Prostate gland (tissue), 2 donors: Measurements from ENCODE around the gene MRPS23. TPM values are rescaled to one million over a fixed set of nuclear protein-coding genes. Genes with fewer than 3 reads are reported as not detected.

ENCODE experiments used
- DNase-seq: peaks from one replicate; pipeline ENCODE4 v3.0.0-alpha.2; 2019; ENCODE audit warnings: low spot score
- H3K27ac ChIP-seq, 2 donors: fragments of 200-600 bp; sonication (generic); 2 replicates each; pipeline ENCODE4 v1.5.1; 2017 to 2019
- H3K27me3 ChIP-seq: fragments of 200-600 bp; sonication (generic); replicated peaks from 2 replicates; pipeline ENCODE4 v1.5.1; 2019; ENCODE audit not compliant: insufficient read depth
- H3K36me3 ChIP-seq, 2 donors: fragments of 200-600 bp; sonication (generic); 1 replicate in 1 of 2; 2 replicates in 1 of 2; pipeline versions ENCODE4 v1.5.1 to v1.8.1; 2017 to 2019
- H3K4me1 ChIP-seq: fragments of 200-600 bp; sonication (generic); replicated peaks from 2 replicates; pipeline ENCODE4 v1.5.1; 2019
- H3K4me3 ChIP-seq, 2 donors: fragments of 200-600 bp; sonication (generic); 2 replicates each; pipeline ENCODE4 v1.5.1; 2017 to 2019
- H3K9me3 ChIP-seq: fragments of 200-600 bp; sonication (generic); 2 replicates; pipeline ENCODE4 v1.5.1; 2017
- CTCF ChIP-seq, 4 experiments: fragments of 200-600 bp in 2 of 4; fragments of 450-650 bp in 2 of 4; sonication (generic) in 2 of 4; IDR thresholded peaks; 1 replicate in 3 of 4; 2 replicates in 1 of 4; pipeline ENCODE4 v1.5.1; 2016 to 2019; ENCODE audit warnings: antibody characterized with exemption in 4 of 4, mild to moderate bottlenecking in 2 of 4, moderate library complexity in 2 of 4
- POLR2A ChIP-seq: fragments of 450-650 bp; IDR thresholded peaks from one replicate; pipeline ENCODE4 v1.6.1; 2016; ENCODE audit warnings: antibody characterized with exemption, mild to moderate bottlenecking
- POLR2AphosphoS5 ChIP-seq: sonication (generic); formaldehyde crosslinking; IDR thresholded peaks from one replicate; pipeline ENCODE4 v1.6.1; 2017; ENCODE audit warnings: antibody characterized with exemption
- WGBS: methylation state at CpG from one replicate; pipeline ENCODE4 v1.1.5; 2018; 5-methylcytosine and 5-hydroxymethylcytosine counted together
- intact Hi-C: fragments of 100-400 bp; cut with DNase I; formaldehyde crosslinking; loops from one replicate; pipeline ENCODE4 v1.14.2; 2022
- small RNA-seq, 2 donors: library from RNA; depleted of rRNA; stranded (forward); fragments of <200 nt; gene quantifications; one replicate each; pipeline ENCODE3, GENCODE V24; 2016
- total RNA-seq, 2 donors: library from RNA; depleted of rRNA; stranded (reverse); fragments of >200 nt; gene quantifications; one replicate each; pipeline ENCODE4 v1.1.0, GENCODE V29; 2016

Gene MRPS23
- total RNA-seq, 2 donors from 2014 or later: 29.0 to 43.1 TPM

- Histone ChIP-seq H3K4me1 (no peaks in the 10 kb centered on the region), H3K27ac (no peak overlapping the region), H3K27me3 (no peaks in the 10 kb centered on the region), H3K36me3 (no peaks in the 10 kb centered on the region), H3K9me3 (no peaks in the 10 kb centered on the region), H3K4me3 (no peak overlapping the region)
- intact Hi-C loops: no loop called here
- DNase-seq: no peak
- 44% methylated on average over 4 of the region's 4 CpGs for WGBS
- TF ChIP-seq POLR2AphosphoS5 (no peak), POLR2A (no peak), CTCF (IDR thresholded peaks at IDR 0.05) (no peak)
These were observed 46.8 kb downstream of the MRPS23 start for GRCh38 chr17:57803021-57803420.

- H3K4me1 ChIP-seq: no peaks in the 10 kb centered on the region
- intact Hi-C loops: no loop called here
- TF ChIP-seq POLR2A (no peak), POLR2AphosphoS5 (no peak)
- no peaks in the 10 kb centered on the region for H3K36me3 ChIP-seq
- H3K4me3 ChIP-seq: no peak overlapping the region
- no peaks in the 10 kb centered on the region for H3K9me3 ChIP-seq
- no peaks in the 10 kb centered on the region for H3K27me3 ChIP-seq
- WGBS: 91% methylated on average over 3 of the region's 3 CpGs
- DNase-seq: no peak
- H3K27ac ChIP-seq: no peak overlapping the region
These were observed 48.7 kb downstream of the MRPS23 start for GRCh38 chr17:57801044-57801711.

- no peaks in the 10 kb centered on the region for H3K27me3 ChIP-seq
- no peaks in the 10 kb centered on the region for H3K4me1 ChIP-seq
- DNase-seq: no peak
- no peak overlapping the region for H3K4me3 ChIP-seq
- H3K27ac ChIP-seq: no peak overlapping the region
- no peaks in the 10 kb centered on the region for H3K9me3 ChIP-seq
- WGBS: 36% methylated on average over 2 of the region's 2 CpGs
- TF ChIP-seq CTCF (IDR thresholded peaks at IDR 0.05) (no peak), POLR2A (no peak), POLR2AphosphoS5 (no peak)
- intact Hi-C loops: no loop called here
- no peaks in the 10 kb centered on the region for H3K36me3 ChIP-seq
These were observed 55.0 kb downstream of the MRPS23 start for GRCh38 chr17:57794841-57795240.

GRCh38 chr17:57788725-57789124 is 61.1 kb downstream of the MRPS23 start:
- Histone ChIP-seq H3K36me3 (no peaks in the 10 kb centered on the region), H3K4me3 (no peak overlapping the region), H3K4me1 (no peaks in the 10 kb centered on the region), H3K27ac (no peak overlapping the region), H3K9me3 (no peaks in the 10 kb centered on the region), H3K27me3 (no peaks in the 10 kb centered on the region)
- intact Hi-C loops: no loop called here
- 35% methylated on average over 4 of the region's 4 CpGs for WGBS
- no peak for DNase-seq
- no peak for TF ChIP-seq CTCF (IDR thresholded peaks at IDR 0.05)
- TF ChIP-seq POLR2A: no peak
- TF ChIP-seq POLR2AphosphoS5: no peak

GRCh38 chr17:57785022-57785421 is 64.8 kb downstream of the MRPS23 start:
- no peak for TF ChIP-seq CTCF (IDR thresholded peaks at IDR 0.05)
- TF ChIP-seq POLR2AphosphoS5: no peak
- no peak for TF ChIP-seq POLR2A
- Histone ChIP-seq H3K27ac (no peak overlapping the region), H3K9me3 (no peaks in the 10 kb centered on the region), H3K36me3 (no peaks in the 10 kb centered on the region), H3K27me3 (no peaks in the 10 kb centered on the region), H3K4me1 (no peaks in the 10 kb centered on the region), H3K4me3 (no peak overlapping the region)
- intact Hi-C loops: no loop called here
- WGBS: 62% methylated on average over 7 of the region's 7 CpGs
- no peak for DNase-seq

Small RNAs within 50 kb of the gene (small RNA-seq; reads per million reads assigned to genes)
- 0 reads per million in 2 donors for gene RN7SKP94

Other genes with a start within 250 kb of the MRPS23 start
- gene CCDC182, start 104.7 kb downstream of the MRPS23 start, total RNA-seq: 1 to 10 TPM in 1 of 2 donors, not detected in 1; 1.1 TPM
- gene CUEDC1, start 105.4 kb upstream of the MRPS23 start, total RNA-seq: 10 to 100 TPM; 33.0 to 44.9 TPM
- 10 to 100 TPM; 84.9 to 91.1 TPM for gene VEZF1, start 138.2 kb upstream of the MRPS23 start, total RNA-seq
- 100 to 1,000 TPM; 136 to 151 TPM for gene SRSF1, start 157.2 kb upstream of the MRPS23 start, total RNA-seq
- 10 to 100 TPM; 29.9 to 33.0 TPM for gene DYNLL2, start 233.4 kb upstream of the MRPS23 start, total RNA-seq